Measurements from ENCODE around the gene HOXA11.
A peak's percentile ranks its signal among the peaks of the same experiment; 100 is the strongest.

HOXA11 gene

DNA sequence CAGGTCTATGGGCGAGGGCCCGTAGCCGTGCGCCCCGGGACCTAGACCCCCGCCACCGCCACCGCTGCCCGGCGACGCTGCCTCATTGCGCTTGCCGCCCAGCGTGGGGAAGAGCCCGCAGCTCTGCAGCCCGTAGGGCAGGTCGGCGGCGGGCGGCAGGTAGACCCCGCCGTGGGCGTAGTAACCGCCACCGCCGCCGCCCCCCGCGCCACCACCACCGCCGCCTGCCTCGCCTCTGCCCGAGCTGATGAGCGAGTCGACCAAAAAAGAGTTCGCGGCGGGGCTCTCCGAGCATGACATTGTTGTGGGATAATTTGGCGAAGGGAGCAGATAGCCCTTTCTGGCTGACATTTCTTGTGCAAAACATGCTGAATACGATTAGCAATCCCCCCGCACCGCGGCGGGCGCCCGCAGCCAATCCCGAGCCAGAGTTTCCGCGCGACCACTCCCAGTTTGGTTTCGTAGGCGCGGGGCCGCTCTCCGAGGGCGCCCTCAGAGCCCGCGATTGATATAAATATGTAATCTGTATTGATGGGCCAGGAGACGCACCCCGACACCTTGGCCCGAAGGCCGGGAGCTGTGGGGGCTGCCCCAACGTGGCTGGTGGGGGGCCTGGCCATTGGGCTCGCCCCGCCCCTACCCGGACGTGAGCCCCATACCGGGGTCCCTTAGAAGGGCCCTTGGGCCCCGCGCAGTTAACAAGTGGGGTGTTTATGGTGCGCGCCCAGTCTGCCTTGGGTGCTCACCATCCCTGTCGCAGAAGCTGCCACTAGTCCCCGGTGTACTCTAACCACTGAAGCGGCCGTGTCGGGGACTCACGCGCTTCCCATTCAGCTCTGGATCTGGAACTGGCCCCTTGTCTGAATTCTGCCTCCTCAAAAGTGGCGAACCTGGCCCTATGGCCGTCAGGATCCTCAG is 10.8 kb downstream of the HOXA11 start, which contains the start of gene HOXA10:
Gene HOXA10 (minus strand): TSS at position 365 of the 918 bp plus-strand sequence. CDS start 14 bp downstream, at position 351.
- Histone ChIP-seq H3K4me2 (ENCODE audit: low read length) (peak within 1 kb of the TSS; percentile 90), H4K20me1 (ENCODE audit: insufficient read depth, low read length) (no peaks in the 10 kb centered on the region)

DNA sequence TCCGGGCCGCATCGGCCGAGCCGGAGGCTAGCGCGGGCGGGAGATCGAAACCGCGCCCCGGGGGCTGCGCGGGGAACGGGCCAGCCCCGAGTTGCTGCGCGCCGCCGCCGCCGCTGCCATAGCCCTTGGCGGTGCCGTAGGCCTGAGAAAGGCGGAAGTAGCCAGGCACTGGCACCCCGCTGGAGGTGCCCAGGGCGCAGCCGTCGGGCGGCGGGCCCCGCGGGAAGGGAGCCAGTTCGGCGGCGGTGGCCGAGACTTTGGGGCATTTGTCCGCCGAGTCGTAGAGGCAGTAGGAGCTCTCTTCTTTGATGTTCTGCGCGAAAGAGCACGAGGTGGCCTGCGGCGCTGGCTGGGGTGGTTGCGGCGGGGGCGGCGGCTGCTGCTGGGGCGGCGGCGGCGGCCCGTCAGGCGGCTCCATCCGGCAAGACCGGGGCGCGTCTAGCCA is 11.5 kb downstream of the HOXA11 start:
- Histone ChIP-seq H3K36me3 (ENCODE audit: insufficient read depth, low read length) (no peaks in the 10 kb centered on the region), H3K27ac (ENCODE audit: low read depth, low read length, poor library complexity, severe bottlenecking) (no peak overlapping the region), H3K79me2 (ENCODE audit: insufficient read depth, low read length) (no peaks in the 10 kb centered on the region), H4K20me1 (ENCODE audit: insufficient read depth, low read length) (no peaks in the 10 kb centered on the region), H3K4me2 (ENCODE audit: low read length) (peak overlapping the region; percentile 90), H3K4me3 (ENCODE audit: low read depth, low read length, poor library complexity, severe bottlenecking) (peak overlapping the region; percentile 67), H2AFZ (ENCODE audit: low read length) (peak overlapping the region; percentile 13; the same call in 1 of the 2 replicates), H3K9me3 (ENCODE audit: low read length) (no peaks in the 10 kb centered on the region), H3F3A (ENCODE audit: insufficient read depth, low read length) (no peaks in the 10 kb centered on the region), H3K9me2 (ENCODE audit: low read depth, low read length) (no peaks in the 10 kb centered on the region), H3K4me1 (ENCODE audit: insufficient read depth, low read length, severe bottlenecking) (peaks cover 16% of the 10 kb centered on the region), H3K9ac (ENCODE audit: low read length) (peak overlapping the region; percentile 61), H3K27me3 (ENCODE audit: insufficient read depth, low read length) (peaks cover 9% of the 10 kb centered on the region; the same call in 1 of the 2 replicates)
- TF ChIP-seq EZH2 (IDR thresholded peaks at IDR 0.05; ENCODE audit: borderline replicate concordance, low read length) = no peak
- TF ChIP-seq, protein P1, sequence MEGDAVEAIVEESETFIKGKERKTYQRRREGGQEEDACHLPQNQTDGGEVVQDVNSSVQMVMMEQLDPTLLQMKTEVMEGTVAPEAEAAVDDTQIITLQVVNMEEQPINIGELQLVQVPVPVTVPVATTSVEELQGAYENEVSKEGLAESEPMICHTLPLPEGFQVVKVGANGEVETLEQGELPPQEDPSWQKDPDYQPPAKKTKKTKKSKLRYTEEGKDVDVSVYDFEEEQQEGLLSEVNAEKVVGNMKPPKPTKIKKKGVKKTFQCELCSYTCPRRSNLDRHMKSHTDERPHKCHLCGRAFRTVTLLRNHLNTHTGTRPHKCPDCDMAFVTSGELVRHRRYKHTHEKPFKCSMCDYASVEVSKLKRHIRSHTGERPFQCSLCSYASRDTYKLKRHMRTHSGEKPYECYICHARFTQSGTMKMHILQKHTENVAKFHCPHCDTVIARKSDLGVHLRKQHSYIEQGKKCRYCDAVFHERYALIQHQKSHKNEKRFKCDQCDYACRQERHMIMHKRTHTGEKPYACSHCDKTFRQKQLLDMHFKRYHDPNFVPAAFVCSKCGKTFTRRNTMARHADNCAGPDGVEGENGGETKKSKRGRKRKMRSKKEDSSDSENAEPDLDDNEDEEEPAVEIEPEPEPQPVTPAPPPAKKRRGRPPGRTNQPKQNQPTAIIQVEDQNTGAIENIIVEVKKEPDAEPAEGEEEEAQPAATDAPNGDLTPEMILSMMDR (IDR thresholded peaks at IDR 0.05; ENCODE audit: low read length) = no peak

More for the DNA sequence above, 10.8 kb downstream of the HOXA11 start, which contains the start of gene HOXA10:
- H3F3A ChIP-seq (ENCODE audit: insufficient read depth, low read length) = no peaks in the 10 kb centered on the region
- TF ChIP-seq, protein P1 (IDR thresholded peaks at IDR 0.05; ENCODE audit: low read length) = no peak
- TF ChIP-seq EZH2 (IDR thresholded peaks at IDR 0.05; ENCODE audit: borderline replicate concordance, low read length) = no peak
- H3K9me2 ChIP-seq (ENCODE audit: low read depth, low read length) = no peaks in the 10 kb centered on the region
- H2AFZ ChIP-seq (ENCODE audit: low read length) = peak within 1 kb of the TSS; percentile 13; the same call in 1 of the 2 replicates
- H3K4me3 ChIP-seq (ENCODE audit: low read depth, low read length, poor library complexity, severe bottlenecking) = peak within 1 kb of the TSS; percentile 67
- H3K27ac ChIP-seq (ENCODE audit: low read depth, low read length, poor library complexity, severe bottlenecking) = no peak within 1 kb of the TSS
- H3K79me2 ChIP-seq (ENCODE audit: insufficient read depth, low read length) = no peaks in the 10 kb centered on the region
- H3K4me1 ChIP-seq (ENCODE audit: insufficient read depth, low read length, severe bottlenecking) = peaks cover 16% of the 10 kb centered on the region
- H3K36me3 ChIP-seq (ENCODE audit: insufficient read depth, low read length) = no peaks in the 10 kb centered on the region
- H3K9ac ChIP-seq (ENCODE audit: low read length) = peak within 1 kb of the TSS; percentile 61
- H3K9me3 ChIP-seq (ENCODE audit: low read length) = no peaks in the 10 kb centered on the region
- H3K27me3 ChIP-seq (ENCODE audit: insufficient read depth, low read length) = peaks cover 9% of the 10 kb centered on the region; the same call in 1 of the 2 replicates

DNA sequence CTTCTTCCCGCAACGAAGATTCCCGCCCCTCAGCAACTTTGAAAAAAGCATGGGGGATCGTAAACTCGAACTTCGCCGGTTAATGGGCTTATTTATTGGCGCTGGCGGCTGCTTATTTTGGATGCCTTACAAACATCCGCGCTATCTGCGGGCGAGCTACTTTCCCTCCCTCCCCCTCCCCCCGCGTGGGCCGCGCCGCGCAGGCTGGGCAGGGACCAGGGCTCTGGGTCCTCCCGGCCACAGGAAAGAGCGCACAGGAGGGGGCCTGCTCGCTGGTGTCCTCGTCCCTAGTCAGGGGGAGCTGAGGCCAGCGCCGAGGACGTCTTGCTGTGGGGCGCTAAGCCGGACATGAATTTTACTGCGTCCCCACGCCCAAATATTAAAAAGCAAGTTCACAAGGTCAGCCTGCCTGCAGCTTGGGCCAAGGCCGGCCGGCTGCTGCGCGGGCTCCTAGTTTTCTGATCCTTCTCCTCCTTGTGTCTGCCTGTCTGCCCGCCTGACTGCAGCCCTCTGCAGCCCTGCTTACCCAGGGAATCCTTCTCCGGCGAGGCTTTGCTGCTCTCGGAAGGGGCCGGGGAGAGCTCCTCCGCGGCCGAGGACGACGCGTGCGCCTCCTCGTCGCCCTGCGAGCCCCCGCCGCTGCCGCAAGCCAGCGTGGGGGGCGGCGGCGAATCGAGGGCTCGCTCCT is 12.1 kb downstream of the HOXA11 start:
- no peaks in the 10 kb centered on the region for H4K20me1 ChIP-seq (ENCODE audit: insufficient read depth, low read length)
- no peaks in the 10 kb centered on the region for H3K9me2 ChIP-seq (ENCODE audit: low read depth, low read length)
- peak overlapping the region; percentile 13; the same call in 1 of the 2 replicates for H2AFZ ChIP-seq (ENCODE audit: low read length)
- no peaks in the 10 kb centered on the region for H3K36me3 ChIP-seq (ENCODE audit: insufficient read depth, low read length)
- no peaks in the 10 kb centered on the region for H3F3A ChIP-seq (ENCODE audit: insufficient read depth, low read length)
- peak overlapping the region; percentile 61 for H3K9ac ChIP-seq (ENCODE audit: low read length)
- H3K27ac ChIP-seq (ENCODE audit: low read depth, low read length, poor library complexity, severe bottlenecking) = no peak overlapping the region
- H3K4me1 ChIP-seq (ENCODE audit: insufficient read depth, low read length, severe bottlenecking) = peaks cover 16% of the 10 kb centered on the region
- TF ChIP-seq, protein P1 (IDR thresholded peaks at IDR 0.05; ENCODE audit: low read length) = no peak
- no peak for TF ChIP-seq EZH2 (IDR thresholded peaks at IDR 0.05; ENCODE audit: borderline replicate concordance, low read length)
- no peaks in the 10 kb centered on the region for H3K9me3 ChIP-seq (ENCODE audit: low read length)
- H3K79me2 ChIP-seq (ENCODE audit: insufficient read depth, low read length) = no peaks in the 10 kb centered on the region
- H3K4me3 ChIP-seq (ENCODE audit: low read depth, low read length, poor library complexity, severe bottlenecking) = peak overlapping the region; percentile 67
- peak overlapping the region; percentile 90 for H3K4me2 ChIP-seq (ENCODE audit: low read length)
- H3K27me3 ChIP-seq (ENCODE audit: insufficient read depth, low read length) = peaks cover 9% of the 10 kb centered on the region; the same call in 1 of the 2 replicates

All from OCI-LY1 (cell line).